NB4 (cell line): Measurements from ENCODE around the gene PDE3B.

Experiments used
- DNase-seq: peaks from one replicate; pipeline ENCODE4 v3.0.0; 2010; ENCODE audit warnings: low read depth
- H3K4me3 ChIP-seq: one replicate; pipeline ENCODE4 v1.5.1; 2011; ENCODE audit warnings: mild to moderate bottlenecking, low read depth, low read length, moderate library complexity
- MYC ChIP-seq: IDR thresholded peaks from 2 replicates; pipeline ENCODE4 v1.6.1; 2011; ENCODE audit warnings: low read depth, low read length
- POLR2A ChIP-seq: IDR thresholded peaks from 2 replicates; pipeline ENCODE4 v1.6.1; 2011; ENCODE audit warnings: mild to moderate bottlenecking; ENCODE audit not compliant: insufficient read length; ENCODE audit errors: extremely low read depth
- TF ChIP-seq, protein P1 (sequence below): IDR thresholded peaks from 2 replicates; pipeline ENCODE4 v1.6.1; 2011; ENCODE audit warnings: low read depth, low read length
- TF ChIP-seq, protein P2 (sequence below): IDR thresholded peaks from one replicate; pipeline ENCODE4 v1.5.1; 2012; ENCODE audit warnings: low read depth, low read length

PDE3B gene

DNA sequence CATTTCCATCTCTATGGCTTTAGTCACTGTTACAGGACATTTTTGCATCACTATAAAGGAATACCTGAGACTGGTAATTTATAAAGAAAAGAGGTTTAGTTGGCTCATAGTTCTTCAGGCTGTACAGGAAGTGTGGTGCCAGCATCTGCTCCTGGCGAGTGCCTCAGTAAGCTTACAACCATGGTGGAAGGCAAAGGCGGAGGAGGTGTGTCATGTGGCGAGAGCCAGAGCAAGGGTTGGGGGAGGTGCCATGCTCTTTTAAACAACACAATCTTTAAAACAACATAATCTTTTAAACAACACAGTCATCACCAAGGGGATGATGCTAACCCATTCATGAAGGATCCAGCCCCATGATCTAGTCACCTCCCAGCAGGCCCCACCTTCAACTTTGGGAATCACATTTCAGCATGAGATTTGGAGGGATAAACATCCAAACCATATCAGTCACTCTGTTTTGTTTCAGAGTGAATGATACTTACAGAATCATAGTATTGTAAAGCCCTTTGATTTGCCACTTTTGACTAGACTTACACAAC is 103.3 kb downstream of the PDE3B start:
- DNase-seq: no peak
- TF ChIP-seq POLR2A (no peak), MYC (no peak)
- TF ChIP-seq, protein P1, sequence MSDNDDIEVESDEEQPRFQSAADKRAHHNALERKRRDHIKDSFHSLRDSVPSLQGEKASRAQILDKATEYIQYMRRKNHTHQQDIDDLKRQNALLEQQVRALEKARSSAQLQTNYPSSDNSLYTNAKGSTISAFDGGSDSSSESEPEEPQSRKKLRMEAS: no peak
- TF ChIP-seq, protein P2, sequence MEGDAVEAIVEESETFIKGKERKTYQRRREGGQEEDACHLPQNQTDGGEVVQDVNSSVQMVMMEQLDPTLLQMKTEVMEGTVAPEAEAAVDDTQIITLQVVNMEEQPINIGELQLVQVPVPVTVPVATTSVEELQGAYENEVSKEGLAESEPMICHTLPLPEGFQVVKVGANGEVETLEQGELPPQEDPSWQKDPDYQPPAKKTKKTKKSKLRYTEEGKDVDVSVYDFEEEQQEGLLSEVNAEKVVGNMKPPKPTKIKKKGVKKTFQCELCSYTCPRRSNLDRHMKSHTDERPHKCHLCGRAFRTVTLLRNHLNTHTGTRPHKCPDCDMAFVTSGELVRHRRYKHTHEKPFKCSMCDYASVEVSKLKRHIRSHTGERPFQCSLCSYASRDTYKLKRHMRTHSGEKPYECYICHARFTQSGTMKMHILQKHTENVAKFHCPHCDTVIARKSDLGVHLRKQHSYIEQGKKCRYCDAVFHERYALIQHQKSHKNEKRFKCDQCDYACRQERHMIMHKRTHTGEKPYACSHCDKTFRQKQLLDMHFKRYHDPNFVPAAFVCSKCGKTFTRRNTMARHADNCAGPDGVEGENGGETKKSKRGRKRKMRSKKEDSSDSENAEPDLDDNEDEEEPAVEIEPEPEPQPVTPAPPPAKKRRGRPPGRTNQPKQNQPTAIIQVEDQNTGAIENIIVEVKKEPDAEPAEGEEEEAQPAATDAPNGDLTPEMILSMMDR: no peak
- H3K4me3 ChIP-seq: no peak overlapping the region

DNA sequence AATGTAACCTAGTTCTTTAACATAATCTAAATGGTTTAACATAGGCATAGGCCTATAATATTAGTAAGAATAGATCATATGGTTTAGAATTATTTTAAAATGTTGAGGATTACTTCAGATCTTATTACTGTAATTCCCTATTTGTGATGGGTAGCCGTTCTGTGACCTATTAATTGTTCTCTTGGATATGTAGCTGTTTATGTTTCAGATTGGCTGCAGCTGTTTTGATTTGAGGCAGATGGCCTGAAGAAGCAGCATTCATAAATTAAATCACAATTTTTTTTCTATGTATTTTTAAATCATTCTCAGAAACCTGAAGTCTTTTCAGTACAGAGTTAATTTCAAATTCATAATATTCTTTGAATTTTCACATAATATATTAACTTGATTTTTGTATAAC is 104.5 kb downstream of the PDE3B start:
- TF ChIP-seq, protein P2: no peak
- TF ChIP-seq, protein P1: no peak
- no peak for TF ChIP-seq MYC
- no peak for TF ChIP-seq POLR2A
- H3K4me3 ChIP-seq: no peak overlapping the region
- no peak for DNase-seq

DNA sequence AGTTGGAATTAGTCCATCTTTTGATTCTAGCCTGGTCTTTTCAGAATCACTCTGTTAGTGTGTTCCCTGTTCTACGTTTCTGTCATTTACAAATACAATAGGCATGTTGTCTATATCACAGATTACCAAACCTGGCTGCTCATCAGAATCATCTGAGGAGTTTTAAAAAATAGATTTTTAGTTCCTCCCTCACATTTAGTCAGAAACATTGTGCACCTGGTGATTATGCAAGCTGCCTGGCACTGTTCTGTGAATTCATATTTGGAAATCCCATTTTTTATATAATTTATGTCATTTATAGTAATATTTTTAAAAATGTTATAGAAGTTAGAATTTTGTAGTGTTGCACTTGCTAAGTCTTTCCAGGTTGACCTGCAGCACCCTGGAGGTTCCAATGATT is 107.3 kb downstream of the PDE3B start:
- no peak for DNase-seq
- TF ChIP-seq POLR2A (no peak), MYC (no peak)
- TF ChIP-seq, protein P1: no peak
- TF ChIP-seq, protein P2: no peak
- no peak overlapping the region for H3K4me3 ChIP-seq

DNA sequence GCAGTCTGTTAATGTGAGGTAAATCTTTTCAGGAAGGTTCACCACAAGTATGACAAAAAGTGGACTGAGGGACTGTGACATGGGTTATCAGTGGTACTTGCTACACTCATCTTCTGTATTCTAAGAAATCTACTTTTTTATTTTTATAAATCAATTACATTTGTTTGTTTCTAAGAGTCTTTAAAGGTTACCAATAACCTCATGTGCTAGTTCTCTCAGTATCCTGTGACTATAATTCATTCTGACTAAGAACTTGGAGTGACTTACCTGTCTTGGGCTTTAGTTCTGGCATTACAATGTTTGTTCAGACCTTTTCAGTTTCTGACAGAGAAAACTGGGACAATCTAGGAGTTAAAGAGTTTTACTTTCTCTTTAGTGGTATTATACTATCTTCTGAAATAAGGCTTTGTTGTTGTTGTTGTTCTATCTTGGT is 108.4 kb downstream of the PDE3B start:
- TF ChIP-seq POLR2A: no peak
- no peak for TF ChIP-seq MYC
- TF ChIP-seq, protein P2: no peak
- TF ChIP-seq, protein P1: no peak
- H3K4me3 ChIP-seq: no peak overlapping the region
- DNase-seq: no peak

DNA sequence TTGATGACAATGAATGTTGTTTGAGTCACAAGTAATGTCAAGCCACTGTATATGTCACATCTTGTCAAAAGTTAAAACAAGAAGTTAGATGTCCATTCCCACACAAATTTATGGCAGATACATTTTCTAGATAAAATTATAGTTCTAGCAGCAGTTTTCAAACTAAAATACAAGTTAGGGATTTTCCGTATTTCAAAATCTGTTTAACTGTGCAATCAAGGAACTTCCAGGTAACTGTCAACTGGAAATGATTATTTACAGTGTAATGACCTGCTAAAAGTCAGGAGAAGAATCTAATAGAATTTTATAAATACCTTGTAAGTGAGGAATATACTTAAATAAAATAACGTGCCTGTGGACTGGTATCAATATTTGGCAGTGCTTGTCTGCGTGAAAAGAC is 111.5 kb downstream of the PDE3B start:
- TF ChIP-seq POLR2A (no peak), MYC (no peak)
- TF ChIP-seq, protein P2: no peak
- TF ChIP-seq, protein P1: no peak
- H3K4me3 ChIP-seq: no peak overlapping the region
- DNase-seq: no peak
